RCC 7860 (cell line): ENCODE data around the gene PXN.
A peak's percentile ranks its signal among the peaks of the same experiment; 100 is the strongest.
"Not testable (repeated sequence)": the region's sequence is repeated elsewhere in the genome, so short reads cannot be mapped to it uniquely, and the experiment has no call there.

Experiments
- DNase-seq: peaks from one replicate; pipeline ENCODE4 v3.0.0-alpha.2; 2015; ENCODE audit warnings: low spot score
- FAIRE-seq: peaks from 2 replicates; lab custom pipeline; 2012; peaks lifted over from hg19 to GRCh38; lab: Jason Lieb, UNC

PXN gene

GRCh38 chr12:120262852-120263747 lies 2.4 kb downstream of the PXN start:
- FAIRE-seq (no peak), DNase-seq (peak; percentile 19)

DNA sequence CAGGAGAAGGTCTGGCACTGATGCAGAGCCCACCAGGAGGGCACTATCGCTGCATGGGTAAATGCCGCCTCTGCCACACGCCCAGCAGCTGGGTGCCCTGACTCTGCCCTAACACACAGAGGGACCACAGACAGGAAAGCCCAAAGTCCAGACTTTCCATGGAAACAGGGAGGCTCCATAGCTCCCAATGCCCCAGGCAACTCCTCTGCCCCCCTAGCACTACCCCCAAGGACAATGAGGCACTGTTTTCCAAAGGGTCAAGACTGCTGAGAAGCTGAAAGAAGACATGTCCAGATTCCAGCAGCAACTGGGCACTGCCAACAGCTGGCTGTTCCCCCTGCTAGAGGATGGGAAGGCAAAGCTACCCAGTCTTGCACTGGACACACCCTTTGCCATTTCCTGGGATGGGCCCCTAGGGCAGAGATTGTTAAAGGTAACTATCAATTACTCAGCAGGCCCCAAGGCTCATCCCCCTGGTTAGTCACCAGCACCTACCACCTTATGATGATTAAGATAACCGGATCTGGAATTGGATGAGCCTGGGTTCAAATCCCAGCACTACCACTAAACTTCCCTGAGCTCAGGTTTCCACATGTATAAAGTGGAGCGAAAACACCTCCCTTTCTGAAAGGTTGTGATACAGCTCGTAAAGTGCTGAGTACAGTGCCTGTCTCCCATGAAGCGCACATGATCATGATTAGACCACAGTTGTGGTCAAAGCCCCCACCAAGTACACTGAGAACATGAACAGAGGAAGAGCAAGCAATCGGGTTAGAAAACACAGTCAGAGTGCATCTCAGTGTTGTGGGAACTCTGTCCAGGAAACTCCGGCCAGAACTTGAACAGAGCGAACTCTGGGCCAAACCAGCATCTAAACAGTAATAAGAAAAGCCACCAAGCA lies 3.3 kb downstream of the PXN start:
- peak; percentile 64 for DNase-seq
- peak; percentile 48 for FAIRE-seq

- DNase-seq (no peak), FAIRE-seq (no peak)
Observed at GRCh38 chr12:120260607-120261006, 4.9 kb downstream of the PXN start.

- DNase-seq, result no peak
- FAIRE-seq, result no peak
Observed at GRCh38 chr12:120259418-120260202, 5.9 kb downstream of the PXN start.

DNA sequence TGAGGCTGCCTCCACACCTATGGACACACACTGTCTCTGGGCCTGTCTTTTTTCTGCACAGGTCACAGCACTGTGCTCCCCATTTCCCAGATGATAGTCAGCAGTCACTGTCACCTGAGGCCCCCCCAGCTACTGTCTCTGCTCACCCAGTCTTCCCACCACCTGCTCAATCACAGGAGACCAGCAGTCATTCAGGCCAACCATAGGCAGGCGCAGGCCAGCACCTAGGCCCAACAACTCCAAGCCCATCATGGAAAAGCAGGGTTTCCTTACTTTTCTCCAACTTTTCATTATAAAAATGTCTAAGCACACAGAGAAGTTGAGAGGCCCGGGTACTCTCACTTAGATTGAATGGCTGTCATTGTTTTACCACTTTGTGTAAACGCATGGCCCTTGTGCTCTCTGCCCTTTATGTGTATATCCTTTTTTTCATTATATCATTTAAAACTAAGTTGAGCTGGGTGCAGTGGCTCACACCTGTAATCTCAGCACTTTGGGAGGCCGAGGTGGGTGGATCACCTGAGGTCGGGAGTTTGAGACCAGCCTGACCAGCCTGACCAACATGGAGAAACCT lies 7.1 kb downstream of the PXN start:
- DNase-seq, result no peak
- FAIRE-seq, result no peak

GRCh38 chr12:120257041-120257821 lies 8.3 kb downstream of the PXN start:
- FAIRE-seq, result no peak
- DNase-seq, result no peak

- DNase-seq (no peak), FAIRE-seq (no peak)
Observed at GRCh38 chr12:120254809-120255208, 10.7 kb downstream of the PXN start.

GRCh38 chr12:120253313-120253712 lies 12.2 kb downstream of the PXN start:
- FAIRE-seq, DNase-seq: not testable (repeated sequence)

DNA sequence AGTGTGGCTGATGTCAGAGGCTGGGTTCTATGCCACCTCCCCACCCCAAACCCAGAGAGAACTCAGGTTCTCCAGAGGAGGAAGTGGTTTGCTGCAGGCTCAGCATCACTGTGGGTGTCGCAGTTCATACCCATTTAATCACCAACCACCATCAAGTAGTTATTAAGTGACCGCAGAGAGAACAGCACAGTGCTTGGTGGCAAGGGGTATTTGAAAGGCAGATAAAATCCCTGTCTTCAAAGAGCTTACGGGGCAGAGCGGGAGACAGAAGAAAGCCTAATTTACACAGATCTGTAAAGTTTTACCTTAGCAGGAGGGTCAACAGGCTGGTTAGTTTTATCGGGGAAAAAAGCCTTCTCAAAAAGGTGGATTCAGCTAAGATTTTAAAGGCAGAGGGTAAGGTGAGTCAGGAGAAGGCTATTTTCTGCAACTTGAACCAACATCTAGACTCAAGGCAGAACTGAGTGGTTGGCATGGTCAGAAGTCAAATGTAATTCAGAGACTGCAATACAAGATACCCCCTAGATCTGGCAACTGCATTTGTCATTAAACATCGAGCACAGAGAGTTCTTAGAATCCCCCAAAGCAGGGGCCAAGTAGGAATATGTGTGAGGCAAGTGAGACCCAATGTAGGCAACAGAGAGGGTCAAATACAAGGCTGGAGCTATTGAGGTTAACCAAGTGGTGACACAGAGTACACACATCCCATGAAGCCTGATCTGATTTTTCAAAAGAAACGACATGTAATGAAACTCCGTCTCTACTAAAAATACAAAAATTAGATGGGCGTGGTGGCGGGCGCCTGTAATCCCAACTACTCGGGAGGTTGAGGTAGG lies 13.2 kb downstream of the PXN start:
- peak; percentile 73 for DNase-seq
- peak; percentile 80 for FAIRE-seq

DNA sequence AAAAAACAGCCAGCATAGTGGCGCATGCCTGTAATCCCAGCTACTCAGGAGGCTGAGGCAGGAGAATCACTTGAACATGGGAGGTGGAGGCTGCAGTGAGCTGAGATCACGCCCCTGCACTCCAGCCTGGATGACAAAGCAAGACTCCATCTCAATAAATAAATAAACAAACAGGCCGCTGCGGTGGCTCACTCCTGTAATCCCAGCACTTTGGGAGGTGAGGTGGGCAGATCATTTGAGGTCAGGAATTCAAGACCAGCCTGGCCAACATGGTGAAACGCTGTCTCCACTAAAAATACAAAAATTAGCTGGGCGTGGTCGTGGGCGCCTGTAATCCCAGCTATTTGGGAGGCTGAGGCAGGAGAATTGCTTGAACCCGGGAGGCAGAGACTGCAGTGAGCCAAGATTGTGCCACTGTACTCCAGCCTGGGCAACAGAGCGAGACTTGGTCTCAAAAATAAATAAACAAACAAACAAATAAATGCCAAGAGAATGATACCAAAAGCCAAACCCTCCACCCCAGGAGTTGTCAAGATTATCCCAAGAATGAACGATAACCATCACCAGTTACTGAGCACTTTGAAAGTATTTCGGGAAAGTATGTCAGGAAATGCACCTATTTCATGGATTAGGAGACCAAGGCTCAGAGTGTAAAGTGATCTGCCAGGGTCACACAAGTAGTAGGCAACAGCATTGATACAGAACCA lies 14.0 kb downstream of the PXN start:
- not testable (repeated sequence) for DNase-seq, FAIRE-seq

GRCh38 chr12:120249875-120250795 lies 15.4 kb downstream of the PXN start:
- FAIRE-seq (no peak), DNase-seq (no peak)

- FAIRE-seq, result no peak
- DNase-seq, result no peak
Observed at GRCh38 chr12:120249266-120249874, 16.2 kb downstream of the PXN start.

GRCh38 chr12:120247621-120248030 lies 17.9 kb downstream of the PXN start:
- DNase-seq, result peak; percentile 50
- peak; percentile 55 for FAIRE-seq

DNA sequence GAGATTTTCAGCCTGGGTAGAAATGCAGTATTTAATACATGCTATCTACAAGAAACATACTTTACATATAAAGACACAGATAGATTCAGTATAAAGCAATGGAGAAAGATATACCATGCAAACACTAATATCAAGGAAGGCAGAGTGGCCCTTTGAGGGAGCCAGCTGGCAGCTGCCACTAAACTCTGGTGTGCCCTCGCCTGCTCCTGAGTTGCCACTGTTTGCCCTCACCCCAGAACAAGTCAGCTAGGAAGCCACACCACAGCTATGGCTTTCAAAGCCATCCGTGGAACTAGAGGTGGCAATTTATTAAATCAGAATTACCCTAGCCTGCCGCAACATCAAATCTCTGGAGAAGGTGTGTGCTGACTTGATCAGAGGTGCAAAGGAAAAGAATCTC lies 18.3 kb downstream of the PXN start:
- FAIRE-seq (no peak), DNase-seq (no peak)

- not testable (repeated sequence) for DNase-seq, FAIRE-seq
Observed at GRCh38 chr12:120246705-120247104, 18.8 kb downstream of the PXN start.

- DNase-seq (no peak), FAIRE-seq (no peak)
Observed at GRCh38 chr12:120242971-120243699, 22.4 kb downstream of the PXN start.
